Naive thymus-derived CD8-positive, alpha-beta T cell (primary cell): ENCODE data around the gene E2F1. TPM values are rescaled to one million over a fixed set of nuclear protein-coding genes. Genes with fewer than 3 reads are reported as not detected.

Experiments used
- ATAC-seq, 2 donors: fragments of 150-1000 bp; cut with Tn5 transposase in 1 of 2; sonication (Bioruptor Pico), chemical (Tn5 transposase) in 1 of 2; 1 replicate in 1 of 2; 2 replicates in 1 of 2; pipeline ENCODE4 v1.10.0; 2021; ENCODE audit warnings: mild to moderate bottlenecking in 2 of 2, moderate library complexity in 2 of 2
- POLR2A ChIA-PET: fragments of 350-600 bp; sonication (Branson Sonifier 250); formaldehyde crosslinking; loops from one replicate; lab custom pipeline; 2021; ENCODE audit warnings: antibody characterized with exemption; lab: Charles Lee
- DNase-seq, 10 donors: peaks; one replicate each; pipeline versions ENCODE4 v3.0.0 to v3.0.0-alpha.2; 2020 to 2022
- H3K27ac Mint-ChIP-seq, 10 donors: one replicate each; pipeline ENCODE4 v1.8.0; 2020 to 2022; ENCODE audit warnings: mild to moderate bottlenecking in 10 of 10, mixed read lengths in 10 of 10, moderate library complexity in 4 of 10, inconsistent platforms in 1 of 10
- H3K27me3 Mint-ChIP-seq, 5 donors: one replicate each; pipeline ENCODE4 v1.8.0; 2021 to 2022; ENCODE audit warnings: mixed read lengths in 5 of 5
- H3K36me3 Mint-ChIP-seq, 3 donors: one replicate each; pipeline ENCODE4 v1.8.0; 2020 to 2022; ENCODE audit warnings: mixed read lengths in 3 of 3, mild to moderate bottlenecking in 2 of 3, inconsistent platforms in 1 of 3
- H3K4me1 Mint-ChIP-seq, 4 donors: one replicate each; pipeline ENCODE4 v1.8.0; 2021 to 2022; ENCODE audit warnings: mixed read lengths in 4 of 4
- H3K4me3 Mint-ChIP-seq, 10 donors: one replicate each; pipeline ENCODE4 v1.8.0; 2020 to 2022; ENCODE audit warnings: mild to moderate bottlenecking in 10 of 10, mixed read lengths in 10 of 10, moderate library complexity in 6 of 10, inconsistent platforms in 1 of 10
- H3K9me3 Mint-ChIP-seq, 9 donors: one replicate each; pipeline ENCODE4 v1.8.0; 2020 to 2022; ENCODE audit warnings: mixed read lengths in 9 of 9, mild to moderate bottlenecking in 3 of 9, inconsistent platforms in 1 of 9, moderate library complexity in 1 of 9
- polyA plus RNA-seq, 3 donors: library from polyadenylated mRNA; unstranded; fragments of 300-500 nt; fragmentation: Illumina TruSeq; gene quantifications; one replicate each; pipeline ENCODE4 v1.2.3, GENCODE V29; 2021
- total RNA-seq, 8 experiments: library from RNA in 2 of 8; stranded (reverse) in 2 of 8; gene quantifications; one replicate each; pipeline ENCODE4 v1.2.3 and lab custom pipeline; 2021 to 2026

E2F1 gene
- total and polyA plus RNA-seq, 5 experiments from 2014 or later: 0.19 to 1.4 (median 0.49) TPM

- no peak for ATAC-seq
- H3K36me3 Mint-ChIP-seq: peaks cover 0 to 2% (median 0%) of the 10 kb centered on the region in 3 donors
- no peak overlapping the region for H3K27ac Mint-ChIP-seq
- no peak overlapping the region for H3K4me3 Mint-ChIP-seq
- no peaks in the 10 kb centered on the region for H3K9me3 Mint-ChIP-seq
- no peak for DNase-seq
- peaks cover 2 to 13% (median 5%) of the 10 kb centered on the region in 4 donors for H3K4me1 Mint-ChIP-seq
- H3K27me3 Mint-ChIP-seq: no peaks in the 10 kb centered on the region
- POLR2A ChIA-PET: no interaction called here
Observed at GRCh38 chr20:33658510-33658909, 27.7 kb downstream of the E2F1 start.

GRCh38 chr20:33657704-33658095 is 28.5 kb downstream of the E2F1 start:
- Mint-ChIP-seq H3K36me3 (peaks cover 0 to 2% (median 0%) of the 10 kb centered on the region in 3 donors), H3K9me3 (no peaks in the 10 kb centered on the region), H3K27ac (no peak overlapping the region), H3K4me1 (peaks cover 3 to 11% (median 8%) of the 10 kb centered on the region in 4 donors), H3K4me3 (no peak overlapping the region), H3K27me3 (no peaks in the 10 kb centered on the region)
- ATAC-seq (no peak), DNase-seq (no peak)
- POLR2A ChIA-PET: no interaction called here

- Mint-ChIP-seq H3K36me3 (peaks cover 0 to 2% (median 0%) of the 10 kb centered on the region in 3 donors), H3K27me3 (no peaks in the 10 kb centered on the region), H3K4me1 (peaks cover 2 to 9% (median 5%) of the 10 kb centered on the region in 4 donors), H3K9me3 (no peaks in the 10 kb centered on the region), H3K4me3 (no peak overlapping the region), H3K27ac (no peak overlapping the region)
- POLR2A ChIA-PET: no interaction called here
- ATAC-seq: no peak
- peak in 1 of 10 donors; percentile 50 for DNase-seq
Observed at GRCh38 chr20:33656783-33657703, 29.1 kb downstream of the E2F1 start.

GRCh38 chr20:33656010-33656782 is 30.0 kb downstream of the E2F1 start:
- Mint-ChIP-seq H3K27me3 (no peaks in the 10 kb centered on the region), H3K4me3 (no peak overlapping the region), H3K36me3 (peaks cover 0 to 2% (median 0%) of the 10 kb centered on the region in 3 donors), H3K4me1 (peaks cover 2 to 9% (median 5%) of the 10 kb centered on the region in 4 donors), H3K9me3 (no peaks in the 10 kb centered on the region), H3K27ac (peak overlapping the region in 1 of 10 donors; percentile 76)
- no peak for ATAC-seq
- DNase-seq: peak in 1 of 10 donors; percentile 64
- POLR2A ChIA-PET: interaction anchor here (0.5 kb wide), 1 partner anchor 199 kb away, joined by 4 read pairs; no protein-coding TSS in a partner anchor

- no peak for ATAC-seq
- Mint-ChIP-seq H3K9me3 (no peaks in the 10 kb centered on the region), H3K4me3 (no peak overlapping the region), H3K27ac (peak overlapping the region in 1 of 10 donors; percentile 60), H3K36me3 (peaks cover 0 to 2% (median 0%) of the 10 kb centered on the region in 3 donors), H3K4me1 (peaks cover 2 to 9% (median 5%) of the 10 kb centered on the region in 4 donors), H3K27me3 (no peaks in the 10 kb centered on the region)
- POLR2A ChIA-PET: interaction anchor here (2.4 kb wide), 1 partner anchor 12 kb away, joined by 11 read pairs; the partner anchor contains the start of gene ACTL10
- DNase-seq: no peak
Observed at GRCh38 chr20:33655164-33655563, 31.0 kb downstream of the E2F1 start.

GRCh38 chr20:33654680-33655161 is 31.5 kb downstream of the E2F1 start:
- Mint-ChIP-seq H3K27me3 (no peaks in the 10 kb centered on the region), H3K4me3 (no peak overlapping the region), H3K9me3 (no peaks in the 10 kb centered on the region), H3K27ac (peak overlapping the region in 2 of 10 donors; percentile 60 to 75), H3K36me3 (no peaks in the 10 kb centered on the region), H3K4me1 (peaks cover 2 to 9% (median 6%) of the 10 kb centered on the region in 4 donors)
- POLR2A ChIA-PET: interaction anchor here (2.4 kb wide), 1 partner anchor 12 kb away, joined by 11 read pairs; the partner anchor contains the start of gene ACTL10
- ATAC-seq (no peak), DNase-seq (no peak)

- Mint-ChIP-seq H3K4me1 (peaks cover 3 to 10% (median 9%) of the 10 kb centered on the region in 4 donors), H3K27me3 (no peaks in the 10 kb centered on the region), H3K9me3 (no peaks in the 10 kb centered on the region), H3K4me3 (no peak overlapping the region), H3K36me3 (no peaks in the 10 kb centered on the region), H3K27ac (peak overlapping the region in 2 of 10 donors; percentile 46 to 57)
- DNase-seq (no peak), ATAC-seq (no peak)
- POLR2A ChIA-PET: interaction anchor here (0.5 to 2.4 kb wide), 3 partner anchors 13 to 218 kb away, joined by 3 to 11 read pairs (median 5); partner anchors contain the start of gene ACTL10
Observed at GRCh38 chr20:33653900-33654596, 32.1 kb downstream of the E2F1 start.

- Mint-ChIP-seq H3K4me1 (peaks cover 3 to 14% (median 9%) of the 10 kb centered on the region in 4 donors), H3K9me3 (no peaks in the 10 kb centered on the region), H3K27me3 (no peaks in the 10 kb centered on the region), H3K36me3 (no peaks in the 10 kb centered on the region), H3K27ac (peak overlapping the region in 2 of 10 donors; percentile 5 to 57), H3K4me3 (no peak overlapping the region)
- DNase-seq (peak in 8 of 10 donors; percentile 16 to 75 (median 44)), ATAC-seq (peak; percentile 75 to 87)
- POLR2A ChIA-PET: interaction anchor here (0.5 to 2.4 kb wide), 3 partner anchors 14 to 219 kb away, joined by 3 to 11 read pairs (median 5); partner anchors contain the start of gene ACTL10
Observed at GRCh38 chr20:33653218-33653899, 32.8 kb downstream of the E2F1 start.

GRCh38 chr20:33651562-33652048 is 34.6 kb downstream of the E2F1 start:
- ATAC-seq (no peak), DNase-seq (no peak)
- peaks cover 0 to 3% (median 0%) of the 10 kb centered on the region in 3 donors for H3K36me3 Mint-ChIP-seq
- H3K4me1 Mint-ChIP-seq: peaks cover 6 to 27% (median 11%) of the 10 kb centered on the region in 4 donors
- POLR2A ChIA-PET: interaction anchor here (0.7 kb wide), 2 partner anchors 25 to 73 kb away, joined by 4 to 6 read pairs; no protein-coding TSS in a partner anchor
- no peak overlapping the region for H3K4me3 Mint-ChIP-seq
- no peaks in the 10 kb centered on the region for H3K9me3 Mint-ChIP-seq
- H3K27me3 Mint-ChIP-seq: no peaks in the 10 kb centered on the region
- H3K27ac Mint-ChIP-seq: no peak overlapping the region

GRCh38 chr20:33650753-33651561 is 35.2 kb downstream of the E2F1 start:
- Mint-ChIP-seq H3K9me3 (no peaks in the 10 kb centered on the region), H3K4me3 (no peak overlapping the region), H3K4me1 (peaks cover 6 to 27% (median 11%) of the 10 kb centered on the region in 4 donors), H3K27ac (peak overlapping the region in 2 of 10 donors; percentile 34 to 53), H3K27me3 (no peaks in the 10 kb centered on the region), H3K36me3 (peaks cover 0 to 6% (median 2%) of the 10 kb centered on the region in 3 donors)
- POLR2A ChIA-PET: no interaction called here
- DNase-seq (no peak), ATAC-seq (no peak)
